B cell (primary cell): ENCODE data around the gene M1AP.

Experiments used
- EZH2 ChIP-seq: IDR thresholded peaks from 2 replicates; pipeline ENCODE4 v1.6.1; 2012; ENCODE audit warnings: borderline replicate concordance, low read depth, mild to moderate bottlenecking, moderate library complexity, low read length; ENCODE audit not compliant: insufficient read depth, poor library complexity, severe bottlenecking
- TF ChIP-seq, protein P1 (sequence below): fragments of 200-600 bp; IDR thresholded peaks from one replicate; pipeline ENCODE4 v1.8.0; 2022; ENCODE audit warnings: antibody characterized with exemption, mild to moderate bottlenecking

DNA sequence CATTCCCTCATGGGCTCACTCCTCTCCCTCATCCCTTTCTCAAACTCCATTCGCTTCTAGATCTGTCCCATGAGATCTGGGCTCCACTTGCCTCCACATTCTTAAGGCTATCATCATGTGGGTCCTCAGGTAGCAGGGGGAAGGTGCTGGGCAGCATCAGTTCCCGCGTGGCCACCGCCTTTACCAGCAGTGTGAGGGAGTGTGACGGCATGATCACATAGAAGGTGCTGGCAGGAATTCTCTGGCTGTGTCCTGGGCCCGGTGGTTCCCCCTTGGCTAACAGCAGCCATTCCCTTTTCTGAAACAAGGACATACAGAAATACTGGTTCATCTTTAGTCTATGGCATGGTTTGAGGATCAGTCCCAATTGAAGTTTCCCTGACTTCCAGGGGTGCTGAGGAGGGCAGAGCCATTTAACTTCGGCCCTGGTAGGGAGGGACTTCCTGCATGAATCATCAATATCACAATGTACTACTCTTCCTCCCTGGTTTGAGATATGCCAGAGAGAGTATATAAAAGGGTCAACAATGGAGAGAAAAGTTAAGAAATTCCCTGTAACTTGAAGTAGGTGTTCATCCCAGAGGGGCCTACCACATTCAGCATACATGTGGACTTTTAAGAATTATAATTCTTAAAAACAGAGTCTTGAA lies 85.9 kb downstream of the M1AP start:
- TF ChIP-seq EZH2 = no peak
- TF ChIP-seq, protein P1, sequence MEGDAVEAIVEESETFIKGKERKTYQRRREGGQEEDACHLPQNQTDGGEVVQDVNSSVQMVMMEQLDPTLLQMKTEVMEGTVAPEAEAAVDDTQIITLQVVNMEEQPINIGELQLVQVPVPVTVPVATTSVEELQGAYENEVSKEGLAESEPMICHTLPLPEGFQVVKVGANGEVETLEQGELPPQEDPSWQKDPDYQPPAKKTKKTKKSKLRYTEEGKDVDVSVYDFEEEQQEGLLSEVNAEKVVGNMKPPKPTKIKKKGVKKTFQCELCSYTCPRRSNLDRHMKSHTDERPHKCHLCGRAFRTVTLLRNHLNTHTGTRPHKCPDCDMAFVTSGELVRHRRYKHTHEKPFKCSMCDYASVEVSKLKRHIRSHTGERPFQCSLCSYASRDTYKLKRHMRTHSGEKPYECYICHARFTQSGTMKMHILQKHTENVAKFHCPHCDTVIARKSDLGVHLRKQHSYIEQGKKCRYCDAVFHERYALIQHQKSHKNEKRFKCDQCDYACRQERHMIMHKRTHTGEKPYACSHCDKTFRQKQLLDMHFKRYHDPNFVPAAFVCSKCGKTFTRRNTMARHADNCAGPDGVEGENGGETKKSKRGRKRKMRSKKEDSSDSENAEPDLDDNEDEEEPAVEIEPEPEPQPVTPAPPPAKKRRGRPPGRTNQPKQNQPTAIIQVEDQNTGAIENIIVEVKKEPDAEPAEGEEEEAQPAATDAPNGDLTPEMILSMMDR = no peak
